Pancreas (tissue), 10 donors: ENCODE results near the gene MAP1LC3B. TPM values are rescaled to one million over a fixed set of nuclear protein-coding genes. Genes with fewer than 3 reads are reported as not detected.
A peak's percentile ranks its signal among the peaks of the same experiment; 100 is the strongest.

ENCODE experiments used
- ATAC-seq, 4 donors: fragments of 200-7000 bp; cut with Tn5 transposase; one replicate each; pipeline versions ENCODE4 v1.8.0 to v1.9.1; 2020; ENCODE audit warnings: mild to moderate bottlenecking in 4 of 4, moderate library complexity in 4 of 4
- DNase-seq, 6 donors: peaks; one replicate each; pipeline ENCODE4 v3.0.0-alpha.2; 2020
- FAIRE-seq: peaks from 2 replicates; lab custom pipeline; 2012; peaks lifted over from hg19 to GRCh38; lab: Jason Lieb, UNC
- H3K27ac ChIP-seq, 4 donors: fragments of 200-600 bp; sonication (generic); 1 replicate in 3 of 4; 2 replicates in 1 of 4; pipeline versions ENCODE4 v1.5.0 to v1.8.0; 2020
- H3K27me3 ChIP-seq, 4 donors: fragments of 200-600 bp; one replicate each; pipeline ENCODE4 v1.8.0; 2021
- H3K36me3 ChIP-seq, 3 donors: fragments of 200-600 bp; sonication (generic) in 1 of 3; one replicate each; pipeline versions ENCODE4 v1.5.0 to v1.8.0; 2020 to 2021
- H3K4me1 ChIP-seq, 3 donors: fragments of 200-600 bp; one replicate each; pipeline ENCODE4 v1.8.0; 2021
- H3K4me3 ChIP-seq, 4 donors: fragments of 200-600 bp; sonication (generic) in 2 of 4; one replicate each; pipeline versions ENCODE4 v1.5.0 to v1.8.0; 2020 to 2021
- H3K9me3 ChIP-seq, 4 donors: fragments of 200-600 bp; one replicate each; pipeline ENCODE4 v1.8.0; 2021
- CTCF ChIP-seq, 4 donors: fragments of 200-600 bp; sonication (generic) in 3 of 4; IDR thresholded peaks; one replicate each; pipeline versions ENCODE4 v1.5.0 to v1.8.0; 2021; ENCODE audit warnings: antibody characterized with exemption in 4 of 4
- WGBS, 2 donors: extraction: QIAGEN DNeasy Blood & Tissue Kit; methylation state at CpG; one replicate each; pipeline ENCODE4 v1.1.7; 2013; 5-methylcytosine and 5-hydroxymethylcytosine counted together
- intact Hi-C, 3 donors: fragments of 100-400 bp; cut with DNase I; formaldehyde crosslinking; loops; one replicate each; pipeline versions ENCODE4 v1.11.1 to v1.14.2; 2022
- polyA plus RNA-seq, 2 donors: library from polyadenylated mRNA; stranded (reverse); fragments of 200-250 nt; gene quantifications; one replicate each; pipeline ENCODE4 v1.2.3, GENCODE V29; 2013
- total RNA-seq, 6 donors: library from RNA; stranded (reverse); fragmentation: NEBNext Ultra II Directional in 4 of 6; extraction: Animal tissue kit (Norgen Biotek cat#: 25700) in 4 of 6; gene quantifications; one replicate each; pipeline versions ENCODE4 v1.2.1 to v1.2.4, GENCODE V29; 2021 to 2023
- donor health status: healthy with polysubstance abuse.
- donor health status: DM: no; HTN: no; CAD: no; lungs with moderate emphysema.
- donor health status: DM: no; HTN: no; CAD: no.
- donor health status: control.
- donor health status: control.
- donor health status: Bipolar disorder and iron deficiency.
- donor health status: DM: yes; HTN: yes; CAD: no.
- donor health status: DM: no; HTN: no; CAD: no.
- donor health status: DM: no; HTN: no; CAD: no.
- donor health status: DM: yes; HTN: yes; CAD: no.

The MAP1LC3B gene
- total and polyA plus RNA-seq, 8 donors, result 13.9 to 35.1 (median 21.7) TPM

GRCh38 chr16:87411375-87412271, 19.5 kb downstream of the MAP1LC3B start:
- no peak for TF ChIP-seq CTCF (IDR thresholded peaks at IDR 0.05)
- intact Hi-C loops, result loop anchor here in 1 of 3 donors (10.0 kb wide), 1 partner anchor 223 kb away; no protein-coding TSS in a partner anchor
- ATAC-seq (peak in 2 of 4 donors; percentile 61), FAIRE-seq (no peak), DNase-seq (no peak)
- no peak overlapping the region for H3K27ac ChIP-seq
- H3K27me3 ChIP-seq, result no peaks in the 10 kb centered on the region
- peaks cover 0 to 48% (median 7%) of the 10 kb centered on the region in 3 donors for H3K36me3 ChIP-seq
- WGBS, 2 donors, result 92 to 96% methylated on average over 49 of the region's 49 CpGs
- no peaks in the 10 kb centered on the region for H3K4me1 ChIP-seq
- no peak overlapping the region for H3K4me3 ChIP-seq
- H3K9me3 ChIP-seq, result no peaks in the 10 kb centered on the region

- intact Hi-C loops, result loop anchor here in 1 of 3 donors (10.0 kb wide), 1 partner anchor 222 kb away; no protein-coding TSS in a partner anchor
- ATAC-seq, result peak in 1 of 4 donors; percentile 43
These were observed 20.3 kb downstream of the MAP1LC3B start for GRCh38 chr16:87412371-87412995.

GRCh38 chr16:87412996-87413421, 20.9 kb downstream of the MAP1LC3B start:
- peaks cover 0 to 51% (median 11%) of the 10 kb centered on the region in 3 donors for H3K36me3 ChIP-seq
- no peaks in the 10 kb centered on the region for H3K27me3 ChIP-seq
- H3K9me3 ChIP-seq, result no peaks in the 10 kb centered on the region
- no peaks in the 10 kb centered on the region for H3K4me1 ChIP-seq
- no peak for TF ChIP-seq CTCF (IDR thresholded peaks at IDR 0.05)
- ATAC-seq (no peak), DNase-seq (no peak), FAIRE-seq (no peak)
- no peak overlapping the region for H3K4me3 ChIP-seq
- no peak overlapping the region for H3K27ac ChIP-seq
- intact Hi-C loops, result loop anchor here in 1 of 3 donors (10.0 kb wide), 1 partner anchor 222 kb away; no protein-coding TSS in a partner anchor
- WGBS, 2 donors, result 92 to 94% methylated on average over 21 to 27 of the region's 27 CpGs

More at GRCh38 chr16:87412371-87412995, 20.3 kb downstream of the MAP1LC3B start:
- no peak for FAIRE-seq
- Histone ChIP-seq H3K36me3 (peaks cover 0 to 55% (median 8%) of the 10 kb centered on the region in 3 donors), H3K27ac (no peak overlapping the region), H3K4me3 (no peak overlapping the region), H3K9me3 (no peaks in the 10 kb centered on the region), H3K27me3 (no peaks in the 10 kb centered on the region), H3K4me1 (no peaks in the 10 kb centered on the region)
- 88 to 94% methylated on average over 31 of the region's 31 CpGs for WGBS, 2 donors
- no peak for DNase-seq
- no peak for TF ChIP-seq CTCF (IDR thresholded peaks at IDR 0.05)

GRCh38 chr16:87414251-87414680, 22.1 kb downstream of the MAP1LC3B start:
- Histone ChIP-seq H3K36me3 (peaks cover 0 to 51% (median 11%) of the 10 kb centered on the region in 3 donors), H3K27ac (no peak overlapping the region), H3K27me3 (no peaks in the 10 kb centered on the region), H3K4me3 (no peak overlapping the region), H3K9me3 (no peaks in the 10 kb centered on the region), H3K4me1 (no peaks in the 10 kb centered on the region)
- intact Hi-C loops, result loop anchor here in 1 of 3 donors (10.0 kb wide), 1 partner anchor 221 kb away; no protein-coding TSS in a partner anchor
- no peak for TF ChIP-seq CTCF (IDR thresholded peaks at IDR 0.05)
- ATAC-seq (no peak), DNase-seq (no peak), FAIRE-seq (no peak)
- WGBS, 2 donors, result 89 to 91% methylated on average over 24 of the region's 24 CpGs
